GM12878 (cell line): Measurements from ENCODE around the gene DHDH. TPM values are rescaled to one million over a fixed set of nuclear protein-coding genes. Genes with fewer than 3 reads are reported as not detected.
"Not testable (repeated sequence)": the region's sequence is repeated elsewhere in the genome, so short reads cannot be mapped to it uniquely, and the experiment has no call there.

Experiments
- ATAC-seq: fragments of 200-7000 bp; cut with Tn5 transposase; 3 replicates; pipeline ENCODE4 v1.9.1; 2020; ENCODE audit warnings: mild to moderate bottlenecking, moderate library complexity
- BruUV-seq: library from RNA; stranded (reverse); fragments of 400-500 nt; replicated peaks from 2 replicates; lab custom pipeline; 2021; lab: Mats Ljungman, UMichigan
- CTCF ChIA-PET: fragments of 300-600 bp; sonication (Branson Sonifier 250); formaldehyde crosslinking; extraction: SDS; loops from one replicate; lab custom pipeline; 2021; ENCODE audit warnings: inconsistent platforms; lab: Yijun Ruan, JAX
- POLR2A ChIA-PET: fragments of 350-600 bp; formaldehyde crosslinking; extraction: SDS; loops from one replicate; lab custom pipeline; 2021; ENCODE audit warnings: inconsistent platforms; lab: Charles Lee
- RAD21 ChIA-PET: fragments of 300-600 bp; sonication (Branson Sonifier 250); formaldehyde crosslinking; loops from one replicate; lab custom pipeline; 2023; ENCODE audit warnings: antibody characterized with exemption; ENCODE audit not compliant: unreplicated experiment; lab: Charles Lee
- SMC1A ChIA-PET: fragments of 300-600 bp; sonication (Branson Sonifier 250); formaldehyde crosslinking; loops from one replicate; lab custom pipeline; 2023; ENCODE audit not compliant: unreplicated experiment, uncharacterized antibody; lab: Charles Lee
- DNase-seq: peaks from one replicate; pipeline ENCODE4 v3.0.0-alpha.2; 2011; ENCODE audit warnings: low read depth, low spot score
- FAIRE-seq: peaks from 3 replicates; lab custom pipeline; 2011; peaks lifted over from hg19 to GRCh38; lab: Jason Lieb, UNC
- H2AFZ ChIP-seq: 2 replicates; pipeline ENCODE4 v1.6.0; 2011; ENCODE audit warnings: low read depth, low read length, control low read depth; ENCODE audit not compliant: control insufficient read depth
- H3K27ac ChIP-seq: 2 replicates; pipeline ENCODE4 v1.5.1; 2011; ENCODE audit warnings: control low read depth; ENCODE audit not compliant: control insufficient read depth, insufficient read depth
- H3K27me3 ChIP-seq, 2 experiments: replicated peaks in 1 of 2; 2 replicates each; pipeline versions ENCODE4 v1.6.0 to v1.6.1; 2011; ENCODE audit warnings: low read length in 1 of 2; ENCODE audit not compliant: control insufficient read depth in 2 of 2, insufficient read depth in 2 of 2
- H3K36me3 ChIP-seq, 2 experiments: 2 replicates each; pipeline ENCODE4 v1.5.1; 2011; ENCODE audit warnings: low read length in 1 of 2; ENCODE audit not compliant: control insufficient read depth in 2 of 2, insufficient read depth in 2 of 2
- H3K4me1 ChIP-seq: 2 replicates; pipeline ENCODE4 v1.6.1; 2011; ENCODE audit warnings: mild to moderate bottlenecking, low read length, moderate library complexity, mixed read lengths; ENCODE audit not compliant: control insufficient read depth, insufficient read depth
- H3K4me2 ChIP-seq: 2 replicates; pipeline ENCODE4 v1.6.0; 2011; ENCODE audit warnings: control low read depth; ENCODE audit not compliant: control insufficient read depth, insufficient read depth
- H3K4me3 ChIP-seq: fragments of 200-600 bp; sonication (generic); 2 replicates; pipeline ENCODE4 v1.5.1; 2016
- H3K79me2 ChIP-seq: 2 replicates; pipeline ENCODE4 v1.6.0; 2011; ENCODE audit warnings: low read length; ENCODE audit not compliant: control insufficient read depth, insufficient read depth
- H3K9ac ChIP-seq: 2 replicates; pipeline ENCODE4 v1.8.0; 2011; ENCODE audit warnings: low read length, control low read depth, mixed read lengths; ENCODE audit not compliant: control insufficient read depth, insufficient read depth
- H3K9me3 ChIP-seq: replicated peaks from 3 replicates; pipeline ENCODE4 v1.5.1; 2011; ENCODE audit warnings: mild to moderate bottlenecking, low read length; ENCODE audit not compliant: control insufficient read depth, insufficient read depth
- H4K20me1 ChIP-seq: 2 replicates; pipeline ENCODE4 v1.6.0; 2011; ENCODE audit not compliant: control insufficient read depth, insufficient read depth
- CEBPB ChIP-seq, 2 experiments: fragments of 150-350 bp in 1 of 2; IDR thresholded peaks; 2 replicates each; pipeline ENCODE4 v1.6.1; 2012 to 2014; ENCODE audit warnings: low read depth in 2 of 2, low read length in 2 of 2, borderline replicate concordance in 1 of 2, inconsistent platforms in 1 of 2
- HDAC2 ChIP-seq: fragments of 200-600 bp; sonication (generic); IDR thresholded peaks from 2 replicates; pipeline ENCODE4 v1.6.1; 2017
- POLR2AphosphoS2 ChIP-seq: IDR thresholded peaks from 2 replicates; pipeline ENCODE4 v1.6.1; 2011; ENCODE audit warnings: low read depth, mild to moderate bottlenecking, low read length, improper control_type of control experiment, moderate library complexity
- POLR2AphosphoS5 ChIP-seq: IDR thresholded peaks from 2 replicates; pipeline ENCODE4 v1.6.1; 2011; ENCODE audit warnings: mild to moderate bottlenecking, low read length, inconsistent platforms
- WGBS: methylation state at CpG from one replicate; pipeline ENCODE4 v1.1.6; 2016; ENCODE audit warnings: low lambda C conversion rate; ENCODE audit not compliant: insufficient replicate concordance, insufficient coverage; ENCODE audit errors: missing lambda C conversion rate; 5-methylcytosine and 5-hydroxymethylcytosine counted together
- in situ Hi-C: fragments of 300-500 bp; cut with MboI; formaldehyde crosslinking; loops from 9 replicates; pipeline ENCODE4 v1.14.3; 2018; ENCODE audit warnings: mixed read lengths
- intact Hi-C: fragments of 100-400 bp; cut with micrococcal nuclease; formaldehyde crosslinking; loops from one replicate; pipeline ENCODE4 v1.14.2; 2022; ENCODE audit not compliant: unreplicated experiment
- polyA plus RNA-seq, 11 experiments: library from polyadenylated mRNA; depleted of rRNA in 4 of 11; unstranded in 6 of 11; stranded (reverse) in 5 of 11; fragments of >200 nt; fragmentation: Nextera tagmentation in 4 of 11; fragmentation: Illumina TruSeq in 1 of 11; extraction: Ambion mirVana in 4 of 11; extraction: Trizol in 1 of 11; gene quantifications; 1 replicate in 1 of 11; 2 replicates in 10 of 11; pipeline versions ENCODE4 v1.2.1 to v1.2.3, GENCODE V29; 2011 to 2016; ENCODE audit warnings: inconsistent platforms in 2 of 11, missing spikeins in 2 of 11, low read depth in 1 of 11
- total RNA-seq, 4 experiments: library from RNA; depleted of rRNA in 3 of 4; stranded (reverse); fragments of >200 nt in 3 of 4; fragmentation: Illumina TruSeq in 1 of 4; extraction: Trizol in 1 of 4; gene quantifications; 2 replicates each; pipeline versions ENCODE4 v1.2.1 to v1.2.3, GENCODE V29; 2013 to 2021
- TF ChIP-seq, protein P1 (sequence below): fragments of 450-650 bp; IDR thresholded peaks from 2 replicates; pipeline ENCODE4 v1.6.1; 2018; ENCODE audit warnings: mild to moderate bottlenecking, low read depth, moderate library complexity; ENCODE audit not compliant: partially characterized antibody
- TF ChIP-seq, protein P2 (sequence below): IDR thresholded peaks from 2 replicates; pipeline ENCODE4 v1.6.1; 2011; ENCODE audit warnings: low read depth, mild to moderate bottlenecking, low read length, moderate library complexity, borderline replicate concordance; ENCODE audit errors: extremely low read depth
- TF ChIP-seq, protein P3 (sequence below): fragments of 450-650 bp; IDR thresholded peaks from 2 replicates; pipeline ENCODE4 v1.6.1; 2016; ENCODE audit warnings: mild to moderate bottlenecking, moderate library complexity, borderline replicate concordance

Gene DHDH
- total and polyA plus RNA-seq, 10 of the 15 experiments (the other 5 are each of a cell fraction or from before 2014, with no cell fraction given), result 0.13 to 0.21 (median 0.15) TPM; not detected in 7

DNA sequence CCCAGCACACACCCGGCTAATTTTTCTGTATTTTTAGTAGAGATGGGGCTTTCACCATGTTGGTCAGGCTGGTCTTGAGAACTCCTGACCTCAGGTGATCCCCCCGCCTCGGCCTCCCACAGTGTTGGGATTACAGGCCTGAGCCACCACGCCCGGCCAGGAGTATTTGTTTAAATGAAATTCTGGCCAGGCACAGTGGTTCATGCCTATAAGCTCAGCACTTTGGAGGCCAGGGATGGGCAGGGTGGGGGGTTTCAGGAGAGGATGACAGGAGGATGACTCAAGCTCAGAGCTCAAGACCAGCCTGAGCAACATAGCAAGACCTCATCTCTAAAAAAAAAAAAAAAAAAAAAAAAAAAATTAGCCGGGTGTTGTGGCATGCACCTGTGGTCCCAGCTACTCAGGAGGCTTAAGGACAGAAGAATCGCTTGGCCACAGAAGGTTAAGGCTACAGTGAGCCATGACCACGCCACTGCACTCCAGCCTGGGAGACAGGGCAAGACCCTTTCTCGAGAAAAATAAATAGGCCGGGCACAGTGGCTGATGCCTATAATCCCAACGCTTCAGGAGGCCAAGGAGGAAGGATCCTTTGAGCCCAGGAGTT, 8.2 kb upstream of the DHDH start:
- FAIRE-seq, result no peak
- H3K4me2 ChIP-seq, result no peak overlapping the region
- CTCF ChIA-PET, result interaction anchor here (1.1 kb wide), 1 partner anchor 45 kb away, joined by 3 read pairs; no protein-coding TSS in a partner anchor

DNA sequence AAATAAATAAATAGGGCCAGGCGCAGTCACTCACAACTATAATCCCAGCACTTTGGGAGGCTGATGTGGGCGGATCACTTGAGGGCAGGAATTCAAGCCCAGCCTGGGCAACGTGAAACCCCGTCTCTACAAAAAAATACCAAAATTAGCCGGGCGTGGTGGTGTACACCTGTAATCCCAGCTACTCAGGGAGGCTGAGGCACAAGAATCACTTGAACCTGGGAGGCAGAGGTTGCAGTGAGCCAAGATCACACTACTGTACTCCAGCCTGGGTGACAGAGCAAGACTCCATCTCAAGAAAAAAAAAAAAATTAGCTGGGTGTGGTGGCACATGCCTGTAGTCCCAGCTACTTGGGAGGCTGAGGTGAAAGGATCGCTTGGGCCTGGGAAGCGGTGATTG, 7.6 kb upstream of the DHDH start:
- H3K4me3 ChIP-seq, H3K27me3 ChIP-seq, DNase-seq, H4K20me1 ChIP-seq, in situ Hi-C loops, SMC1A ChIA-PET, H3K4me2 ChIP-seq, H3K9ac ChIP-seq, H3K27ac ChIP-seq, FAIRE-seq, ATAC-seq, H3K79me2 ChIP-seq, RAD21 ChIA-PET, H3K36me3 ChIP-seq, intact Hi-C loops, H3K9me3 ChIP-seq, H3K4me1 ChIP-seq, BruUV-seq, POLR2A ChIA-PET, H2AFZ ChIP-seq: not testable (repeated sequence)
- 84% methylated on average over 8 of the region's 8 CpGs for WGBS
- CTCF ChIA-PET, result interaction anchor here (1.1 kb wide), 1 partner anchor 45 kb away, joined by 3 read pairs; no protein-coding TSS in a partner anchor

More for the DNA sequence above, 8.2 kb upstream of the DHDH start:
- TF ChIP-seq POLR2AphosphoS5, result no peak
- no peak for TF ChIP-seq HDAC2
- no peak for TF ChIP-seq CEBPB (IDR thresholded peaks at IDR 0.05; ENCODE audit: borderline replicate concordance in 1 of 2, low read depth in 2 of 2, low read length in 2 of 2)
- TF ChIP-seq, protein P1, sequence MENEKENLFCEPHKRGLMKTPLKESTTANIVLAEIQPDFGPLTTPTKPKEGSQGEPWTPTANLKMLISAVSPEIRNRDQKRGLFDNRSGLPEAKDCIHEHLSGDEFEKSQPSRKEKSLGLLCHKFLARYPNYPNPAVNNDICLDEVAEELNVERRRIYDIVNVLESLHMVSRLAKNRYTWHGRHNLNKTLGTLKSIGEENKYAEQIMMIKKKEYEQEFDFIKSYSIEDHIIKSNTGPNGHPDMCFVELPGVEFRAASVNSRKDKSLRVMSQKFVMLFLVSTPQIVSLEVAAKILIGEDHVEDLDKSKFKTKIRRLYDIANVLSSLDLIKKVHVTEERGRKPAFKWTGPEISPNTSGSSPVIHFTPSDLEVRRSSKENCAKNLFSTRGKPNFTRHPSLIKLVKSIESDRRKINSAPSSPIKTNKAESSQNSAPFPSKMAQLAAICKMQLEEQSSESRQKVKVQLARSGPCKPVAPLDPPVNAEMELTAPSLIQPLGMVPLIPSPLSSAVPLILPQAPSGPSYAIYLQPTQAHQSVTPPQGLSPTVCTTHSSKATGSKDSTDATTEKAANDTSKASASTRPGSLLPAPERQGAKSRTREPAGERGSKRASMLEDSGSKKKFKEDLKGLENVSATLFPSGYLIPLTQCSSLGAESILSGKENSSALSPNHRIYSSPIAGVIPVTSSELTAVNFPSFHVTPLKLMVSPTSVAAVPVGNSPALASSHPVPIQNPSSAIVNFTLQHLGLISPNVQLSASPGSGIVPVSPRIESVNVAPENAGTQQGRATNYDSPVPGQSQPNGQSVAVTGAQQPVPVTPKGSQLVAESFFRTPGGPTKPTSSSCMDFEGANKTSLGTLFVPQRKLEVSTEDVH, result no peak
- TF ChIP-seq, protein P2, sequence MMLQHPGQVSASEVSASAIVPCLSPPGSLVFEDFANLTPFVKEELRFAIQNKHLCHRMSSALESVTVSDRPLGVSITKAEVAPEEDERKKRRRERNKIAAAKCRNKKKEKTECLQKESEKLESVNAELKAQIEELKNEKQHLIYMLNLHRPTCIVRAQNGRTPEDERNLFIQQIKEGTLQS, result no peak
- TF ChIP-seq POLR2AphosphoS2, result no peak
- TF ChIP-seq, protein P3, sequence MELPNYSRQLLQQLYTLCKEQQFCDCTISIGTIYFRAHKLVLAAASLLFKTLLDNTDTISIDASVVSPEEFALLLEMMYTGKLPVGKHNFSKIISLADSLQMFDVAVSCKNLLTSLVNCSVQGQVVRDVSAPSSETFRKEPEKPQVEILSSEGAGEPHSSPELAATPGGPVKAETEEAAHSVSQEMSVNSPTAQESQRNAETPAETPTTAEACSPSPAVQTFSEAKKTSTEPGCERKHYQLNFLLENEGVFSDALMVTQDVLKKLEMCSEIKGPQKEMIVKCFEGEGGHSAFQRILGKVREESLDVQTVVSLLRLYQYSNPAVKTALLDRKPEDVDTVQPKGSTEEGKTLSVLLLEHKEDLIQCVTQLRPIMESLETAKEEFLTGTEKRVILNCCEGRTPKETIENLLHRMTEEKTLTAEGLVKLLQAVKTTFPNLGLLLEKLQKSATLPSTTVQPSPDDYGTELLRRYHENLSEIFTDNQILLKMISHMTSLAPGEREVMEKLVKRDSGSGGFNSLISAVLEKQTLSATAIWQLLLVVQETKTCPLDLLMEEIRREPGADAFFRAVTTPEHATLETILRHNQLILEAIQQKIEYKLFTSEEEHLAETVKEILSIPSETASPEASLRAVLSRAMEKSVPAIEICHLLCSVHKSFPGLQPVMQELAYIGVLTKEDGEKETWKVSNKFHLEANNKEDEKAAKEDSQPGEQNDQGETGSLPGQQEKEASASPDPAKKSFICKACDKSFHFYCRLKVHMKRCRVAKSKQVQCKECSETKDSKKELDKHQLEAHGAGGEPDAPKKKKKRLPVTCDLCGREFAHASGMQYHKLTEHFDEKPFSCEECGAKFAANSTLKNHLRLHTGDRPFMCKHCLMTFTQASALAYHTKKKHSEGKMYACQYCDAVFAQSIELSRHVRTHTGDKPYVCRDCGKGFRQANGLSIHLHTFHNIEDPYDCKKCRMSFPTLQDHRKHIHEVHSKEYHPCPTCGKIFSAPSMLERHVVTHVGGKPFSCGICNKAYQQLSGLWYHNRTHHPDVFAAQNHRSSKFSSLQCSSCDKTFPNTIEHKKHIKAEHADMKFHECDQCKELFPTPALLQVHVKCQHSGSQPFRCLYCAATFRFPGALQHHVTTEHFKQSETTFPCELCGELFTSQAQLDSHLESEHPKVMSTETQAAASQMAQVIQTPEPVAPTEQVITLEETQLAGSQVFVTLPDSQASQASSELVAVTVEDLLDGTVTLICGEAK, result no peak
- ATAC-seq (no peak), DNase-seq (no peak)
- intact Hi-C loops, result no loop called here
- peaks cover 0 to 1% of the 10 kb centered on the region in 2 experiments; a peak in 2 of 4 replicates for H3K36me3 ChIP-seq
- in situ Hi-C loops, result no loop called here
- no peak overlapping the region for H3K4me3 ChIP-seq
- no TSS peak for BruUV-seq
- no peaks in the 10 kb centered on the region for H4K20me1 ChIP-seq
- ChIA-PET SMC1A (interaction anchor here (0.9 to 1.4 kb wide), 2 partner anchors 30 to 45 kb away, joined by 3 read pairs; partner anchors contain the start of gene BAX), RAD21 (no interaction called here), POLR2A (interaction anchor here (0.5 kb wide), 1 partner anchor 1491 kb away, joined by 6 read pairs; no protein-coding TSS in a partner anchor)
- 98% methylated on average over 10 of the region's 11 CpGs for WGBS
- no peaks in the 10 kb centered on the region for H3K79me2 ChIP-seq
- no peak overlapping the region for H2AFZ ChIP-seq
- H3K27ac ChIP-seq, result no peak overlapping the region
- no peaks in the 10 kb centered on the region for H3K9me3 ChIP-seq
- no peaks in the 10 kb centered on the region for H3K27me3 ChIP-seq
- H3K4me1 ChIP-seq, result no peaks in the 10 kb centered on the region
- H3K9ac ChIP-seq, result no peak overlapping the region
